Activated CD8-positive, alpha-beta memory T cell treated with anti-CD3 and anti-CD28 coated beads, Interleukin-2, amount 10 ng/mL, durations not matched to agents 7 days and 5 days (primary cell): ENCODE measurements around the gene CACNA1S. TPM values are rescaled to one million over a fixed set of nuclear protein-coding genes. Genes with fewer than 3 reads are reported as not detected.
A peak's percentile ranks its signal among the peaks of the same experiment; 100 is the strongest.

ENCODE experiments used
- ATAC-seq: fragments of 150-1000 bp; cut with Tn5 transposase; one replicate; pipeline ENCODE4 v1.10.0; 2021; ENCODE audit warnings: moderate library complexity
- CTCF ChIA-PET: fragments of 350-600 bp; sonication (Branson Sonifier 250); formaldehyde crosslinking; loops from one replicate; lab custom pipeline; 2021; ENCODE audit warnings: antibody characterized with exemption; lab: Charles Lee
- DNase-seq: peaks from one replicate; pipeline ENCODE4 v3.0.0-alpha.2; 2020
- H3K27ac Mint-ChIP-seq: one replicate; pipeline ENCODE4 v1.8.0; 2021; ENCODE audit warnings: mild to moderate bottlenecking, mixed read lengths
- H3K27me3 Mint-ChIP-seq: one replicate; pipeline ENCODE4 v1.8.0; 2021; ENCODE audit warnings: mixed read lengths
- H3K36me3 Mint-ChIP-seq: one replicate; pipeline ENCODE4 v1.8.0; 2021; ENCODE audit warnings: mild to moderate bottlenecking, mixed read lengths
- H3K4me1 Mint-ChIP-seq: one replicate; pipeline ENCODE4 v1.8.0; 2021; ENCODE audit warnings: mixed read lengths
- H3K4me3 Mint-ChIP-seq: one replicate; pipeline ENCODE4 v1.8.0; 2021; ENCODE audit warnings: mild to moderate bottlenecking, moderate library complexity, mixed read lengths
- H3K9me3 Mint-ChIP-seq: one replicate; pipeline ENCODE4 v1.8.0; 2022; ENCODE audit warnings: low read depth, mixed read lengths
- total RNA-seq, 2 experiments: library from RNA; stranded (reverse); gene quantifications; one replicate each; pipeline ENCODE4 v1.2.3, GENCODE V29; 2021

The CACNA1S gene
- total RNA-seq, 2 experiments from 2014 or later, result not detected

- Mint-ChIP-seq H3K9me3 (no peaks in the 10 kb centered on the region), H3K27ac (no peak overlapping the region), H3K4me1 (peaks cover 31% of the 10 kb centered on the region), H3K27me3 (peaks cover 5% of the 10 kb centered on the region), H3K4me3 (no peak overlapping the region), H3K36me3 (no peaks in the 10 kb centered on the region)
- no peak for ATAC-seq
- DNase-seq, result no peak
- CTCF ChIA-PET, result interaction anchor here (0.7 to 1.6 kb wide), 2 partner anchors 74 to 83 kb away, joined by 3 to 6 read pairs; no protein-coding TSS in a partner anchor
Measured at GRCh38 chr1:201054091-201054543, 58.1 kb downstream of the CACNA1S start.

GRCh38 chr1:201053155-201053860, 58.9 kb downstream of the CACNA1S start:
- no peaks in the 10 kb centered on the region for H3K36me3 Mint-ChIP-seq
- CTCF ChIA-PET, result interaction anchor here (1.6 kb wide), 1 partner anchor 73 kb away, joined by 6 read pairs; no protein-coding TSS in a partner anchor
- peaks cover 12% of the 10 kb centered on the region for H3K27me3 Mint-ChIP-seq
- H3K27ac Mint-ChIP-seq, result no peak overlapping the region
- DNase-seq (no peak), ATAC-seq (no peak)
- H3K4me1 Mint-ChIP-seq, result peaks cover 31% of the 10 kb centered on the region
- no peaks in the 10 kb centered on the region for H3K9me3 Mint-ChIP-seq
- no peak overlapping the region for H3K4me3 Mint-ChIP-seq

GRCh38 chr1:201051399-201051798, 60.8 kb downstream of the CACNA1S start:
- ATAC-seq, result peak; percentile 27
- H3K36me3 Mint-ChIP-seq, result no peaks in the 10 kb centered on the region
- H3K4me1 Mint-ChIP-seq, result peaks cover 13% of the 10 kb centered on the region
- peaks cover 20% of the 10 kb centered on the region for H3K27me3 Mint-ChIP-seq
- DNase-seq, result no peak
- H3K4me3 Mint-ChIP-seq, result no peak overlapping the region
- no peaks in the 10 kb centered on the region for H3K9me3 Mint-ChIP-seq
- CTCF ChIA-PET, result interaction anchor here (1.6 to 1.7 kb wide), 2 partner anchors 72 to 80 kb away, joined by 4 to 5 read pairs; no protein-coding TSS in a partner anchor
- no peak overlapping the region for H3K27ac Mint-ChIP-seq

GRCh38 chr1:201050515-201051277, 61.5 kb downstream of the CACNA1S start:
- Mint-ChIP-seq H3K4me1 (peaks cover 10% of the 10 kb centered on the region), H3K36me3 (no peaks in the 10 kb centered on the region), H3K4me3 (no peak overlapping the region), H3K27me3 (peaks cover 20% of the 10 kb centered on the region), H3K27ac (no peak overlapping the region), H3K9me3 (no peaks in the 10 kb centered on the region)
- DNase-seq (no peak), ATAC-seq (no peak)
- CTCF ChIA-PET, result interaction anchor here (1.6 to 1.7 kb wide), 2 partner anchors 71 to 79 kb away, joined by 4 to 5 read pairs; no protein-coding TSS in a partner anchor

- H3K4me1 Mint-ChIP-seq, result peaks cover 10% of the 10 kb centered on the region
- H3K36me3 Mint-ChIP-seq, result no peaks in the 10 kb centered on the region
- CTCF ChIA-PET, result interaction anchor here (1.9 to 2.7 kb wide), 2 partner anchors 70 to 77 kb away, joined by 8 to 12 read pairs; no protein-coding TSS in a partner anchor
- no peaks in the 10 kb centered on the region for H3K9me3 Mint-ChIP-seq
- peaks cover 28% of the 10 kb centered on the region for H3K27me3 Mint-ChIP-seq
- no peak for DNase-seq
- no peak overlapping the region for H3K27ac Mint-ChIP-seq
- H3K4me3 Mint-ChIP-seq, result no peak overlapping the region
- ATAC-seq, result no peak
Measured at GRCh38 chr1:201049248-201049831, 62.9 kb downstream of the CACNA1S start.

- ATAC-seq, result no peak
- Mint-ChIP-seq H3K9me3 (no peaks in the 10 kb centered on the region), H3K36me3 (no peaks in the 10 kb centered on the region), H3K4me3 (no peak overlapping the region), H3K27me3 (peaks cover 28% of the 10 kb centered on the region), H3K27ac (no peak overlapping the region), H3K4me1 (peaks cover 10% of the 10 kb centered on the region)
- CTCF ChIA-PET, result interaction anchor here (1.9 to 2.7 kb wide), 2 partner anchors 69 to 76 kb away, joined by 8 to 12 read pairs; no protein-coding TSS in a partner anchor
- no peak for DNase-seq
Measured at GRCh38 chr1:201048521-201048920, 63.7 kb downstream of the CACNA1S start.

GRCh38 chr1:201044119-201044518, 68.1 kb downstream of the CACNA1S start:
- Mint-ChIP-seq H3K4me3 (no peak overlapping the region), H3K36me3 (no peaks in the 10 kb centered on the region), H3K27me3 (peaks cover 23% of the 10 kb centered on the region), H3K27ac (no peak overlapping the region), H3K4me1 (peaks cover 4% of the 10 kb centered on the region), H3K9me3 (no peaks in the 10 kb centered on the region)
- CTCF ChIA-PET, result interaction anchor here (1.2 to 13.1 kb wide), 5 partner anchors 13 to 72 kb away, joined by 3 to 146 read pairs (median 65); partner anchors contain the start of gene KIF21B
- no peak for DNase-seq
- ATAC-seq, result no peak

- no peaks in the 10 kb centered on the region for H3K9me3 Mint-ChIP-seq
- H3K27ac Mint-ChIP-seq, result no peak overlapping the region
- peaks cover 4% of the 10 kb centered on the region for H3K4me1 Mint-ChIP-seq
- no peaks in the 10 kb centered on the region for H3K36me3 Mint-ChIP-seq
- H3K27me3 Mint-ChIP-seq, result peaks cover 12% of the 10 kb centered on the region
- CTCF ChIA-PET, result interaction anchor here (0.7 to 13.1 kb wide), 15 partner anchors 9 to 421 kb away, joined by 3 to 146 read pairs (median 6); partner anchors contain the start of gene KIF21B
- ATAC-seq (peak; percentile 94), DNase-seq (peak; percentile 80)
- no peak overlapping the region for H3K4me3 Mint-ChIP-seq
Measured at GRCh38 chr1:201042779-201043461, 69.3 kb downstream of the CACNA1S start.

- peaks cover 8% of the 10 kb centered on the region for H3K27me3 Mint-ChIP-seq
- H3K4me1 Mint-ChIP-seq, result peaks cover 4% of the 10 kb centered on the region
- CTCF ChIA-PET, result interaction anchor here (4.9 to 13.1 kb wide), 3 partner anchors 18 to 69 kb away, joined by 65 to 146 read pairs (median 113); partner anchors contain the start of gene KIF21B
- H3K9me3 Mint-ChIP-seq, result no peaks in the 10 kb centered on the region
- DNase-seq, result no peak
- no peak overlapping the region for H3K27ac Mint-ChIP-seq
- no peak for ATAC-seq
- no peaks in the 10 kb centered on the region for H3K36me3 Mint-ChIP-seq
- no peak overlapping the region for H3K4me3 Mint-ChIP-seq
Measured at GRCh38 chr1:201041011-201041410, 71.2 kb downstream of the CACNA1S start.

GRCh38 chr1:201039876-201040275, 72.3 kb downstream of the CACNA1S start:
- CTCF ChIA-PET, result interaction anchor here (0.9 to 13.1 kb wide), 4 partner anchors 16 to 418 kb away, joined by 3 to 146 read pairs (median 69); partner anchors contain the start of gene KIF21B
- DNase-seq, result no peak
- H3K36me3 Mint-ChIP-seq, result no peaks in the 10 kb centered on the region
- H3K9me3 Mint-ChIP-seq, result no peaks in the 10 kb centered on the region
- peaks cover 4% of the 10 kb centered on the region for H3K4me1 Mint-ChIP-seq
- H3K4me3 Mint-ChIP-seq, result no peak overlapping the region
- peaks cover 2% of the 10 kb centered on the region for H3K27me3 Mint-ChIP-seq
- H3K27ac Mint-ChIP-seq, result no peak overlapping the region
- ATAC-seq, result no peak

GRCh38 chr1:201039418-201039817, 72.8 kb downstream of the CACNA1S start:
- Mint-ChIP-seq H3K4me1 (peaks cover 4% of the 10 kb centered on the region), H3K27me3 (no peaks in the 10 kb centered on the region), H3K4me3 (no peak overlapping the region), H3K9me3 (no peaks in the 10 kb centered on the region), H3K36me3 (no peaks in the 10 kb centered on the region), H3K27ac (no peak overlapping the region)
- ATAC-seq (no peak), DNase-seq (no peak)
- CTCF ChIA-PET, result interaction anchor here (0.9 to 13.1 kb wide), 4 partner anchors 16 to 417 kb away, joined by 3 to 146 read pairs (median 69); partner anchors contain the start of gene KIF21B

- no peak for DNase-seq
- no peaks in the 10 kb centered on the region for H3K27me3 Mint-ChIP-seq
- H3K4me1 Mint-ChIP-seq, result peaks cover 4% of the 10 kb centered on the region
- CTCF ChIA-PET, result interaction anchor here (5.2 to 13.1 kb wide), 3 partner anchors 15 to 67 kb away, joined by 25 to 146 read pairs (median 113); partner anchors contain the start of gene KIF21B
- no peaks in the 10 kb centered on the region for H3K36me3 Mint-ChIP-seq
- no peak overlapping the region for H3K4me3 Mint-ChIP-seq
- H3K27ac Mint-ChIP-seq, result no peak overlapping the region
- H3K9me3 Mint-ChIP-seq, result no peaks in the 10 kb centered on the region
- ATAC-seq, result no peak
Measured at GRCh38 chr1:201038186-201038876, 73.9 kb downstream of the CACNA1S start.
